HS-27A (cell line): ENCODE results near the gene RAB3B.
A peak's percentile ranks its signal among the peaks of the same experiment; 100 is the strongest.
"Not testable (repeated sequence)": the region's sequence is repeated elsewhere in the genome, so short reads cannot be mapped to it uniquely, and the experiment has no call there.

Source experiments
- DNase-seq: peaks from one replicate; pipeline ENCODE4 v3.0.0-alpha.2; 2012; ENCODE audit warnings: low read depth, missing footprints

Gene RAB3B, protein sequence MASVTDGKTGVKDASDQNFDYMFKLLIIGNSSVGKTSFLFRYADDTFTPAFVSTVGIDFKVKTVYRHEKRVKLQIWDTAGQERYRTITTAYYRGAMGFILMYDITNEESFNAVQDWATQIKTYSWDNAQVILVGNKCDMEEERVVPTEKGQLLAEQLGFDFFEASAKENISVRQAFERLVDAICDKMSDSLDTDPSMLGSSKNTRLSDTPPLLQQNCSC

DNA sequence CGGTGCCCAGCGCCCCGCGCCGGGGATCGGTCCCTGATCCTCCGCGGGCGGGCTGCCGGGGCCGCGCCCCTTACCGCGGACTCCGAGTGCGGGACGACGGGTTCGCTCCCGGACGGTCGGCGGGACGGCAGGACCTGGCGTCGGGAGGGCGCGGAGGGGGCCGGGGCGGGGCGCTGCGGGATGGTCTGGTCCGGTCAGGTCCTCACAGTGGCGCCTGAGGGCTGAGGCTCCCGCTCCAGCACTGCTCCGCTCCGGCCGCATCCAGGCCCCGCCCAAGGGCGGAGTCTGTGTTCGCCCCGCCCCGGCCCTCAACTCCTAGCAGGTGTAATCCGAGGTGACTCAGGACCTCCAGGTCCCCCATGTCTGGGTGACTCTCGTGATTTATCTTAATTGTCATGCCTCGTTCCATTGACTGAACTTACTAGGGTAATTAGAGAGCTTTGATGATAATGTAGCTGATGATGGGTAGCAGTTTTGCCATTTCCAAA, at the start of gene RAB3B:
RAB3B (minus strand) TSS at position 223 of the 488 bp plus-strand sequence. CDS start 13,583 bp downstream, outside the sequence.
- no peak for DNase-seq

DNA sequence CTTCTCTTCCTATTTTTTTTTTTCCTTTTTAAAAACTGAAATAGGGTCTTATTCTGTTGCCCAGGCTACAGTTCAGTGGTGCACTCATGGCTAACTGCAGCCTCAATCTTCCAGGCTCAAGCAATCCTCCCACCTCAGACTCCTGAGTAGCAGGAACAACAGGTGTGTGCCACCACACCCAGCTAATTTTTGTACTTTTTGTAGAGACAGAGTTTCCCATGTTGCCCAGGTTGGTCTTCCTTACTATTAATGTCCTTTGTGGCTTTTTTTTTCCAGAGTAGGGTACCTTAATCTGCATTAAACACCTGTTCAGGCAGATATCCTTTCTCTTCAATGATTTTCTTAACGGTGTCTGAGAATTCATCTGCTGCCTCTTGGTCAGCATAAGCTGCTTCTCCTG, 47.4 kb upstream of the RAB3B start:
- no peak for DNase-seq

DNA sequence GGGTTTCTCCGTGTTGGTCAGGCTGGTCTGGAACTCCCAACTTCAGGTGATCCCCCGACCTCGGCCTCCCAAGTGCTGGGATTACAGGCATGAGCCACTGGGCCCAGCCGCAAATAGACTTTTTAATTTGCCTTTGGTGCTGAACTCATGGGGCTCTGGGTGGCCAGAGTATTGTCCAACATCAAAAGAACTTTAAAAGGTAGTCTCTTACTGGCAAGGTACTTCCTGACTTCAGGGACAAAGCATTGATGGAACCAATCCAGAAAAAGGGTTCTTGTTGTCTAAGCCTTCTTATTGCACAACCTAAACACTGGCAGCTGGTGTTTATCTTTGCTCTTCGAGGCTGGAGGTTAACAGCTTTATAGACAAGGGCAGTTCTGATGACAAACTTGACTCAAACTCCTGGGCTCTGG, 46.9 kb upstream of the RAB3B start:
- DNase-seq = no peak

DNA sequence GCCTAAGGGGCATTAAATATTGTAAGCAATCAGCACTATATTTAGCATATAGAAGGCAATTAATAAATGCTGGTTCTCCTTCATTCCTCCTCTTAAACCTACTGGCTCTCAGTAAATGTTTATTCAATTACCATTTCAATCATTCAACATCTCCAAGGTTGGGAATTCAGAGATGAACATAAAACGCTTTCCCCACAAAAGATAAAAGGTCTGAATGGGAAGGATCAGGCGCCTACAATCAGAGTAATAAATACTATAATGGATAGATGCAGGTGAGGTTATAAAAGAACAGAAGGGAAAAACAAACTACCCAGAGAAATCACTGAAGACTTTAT, 43.5 kb upstream of the RAB3B start:
- no peak for DNase-seq

DNA sequence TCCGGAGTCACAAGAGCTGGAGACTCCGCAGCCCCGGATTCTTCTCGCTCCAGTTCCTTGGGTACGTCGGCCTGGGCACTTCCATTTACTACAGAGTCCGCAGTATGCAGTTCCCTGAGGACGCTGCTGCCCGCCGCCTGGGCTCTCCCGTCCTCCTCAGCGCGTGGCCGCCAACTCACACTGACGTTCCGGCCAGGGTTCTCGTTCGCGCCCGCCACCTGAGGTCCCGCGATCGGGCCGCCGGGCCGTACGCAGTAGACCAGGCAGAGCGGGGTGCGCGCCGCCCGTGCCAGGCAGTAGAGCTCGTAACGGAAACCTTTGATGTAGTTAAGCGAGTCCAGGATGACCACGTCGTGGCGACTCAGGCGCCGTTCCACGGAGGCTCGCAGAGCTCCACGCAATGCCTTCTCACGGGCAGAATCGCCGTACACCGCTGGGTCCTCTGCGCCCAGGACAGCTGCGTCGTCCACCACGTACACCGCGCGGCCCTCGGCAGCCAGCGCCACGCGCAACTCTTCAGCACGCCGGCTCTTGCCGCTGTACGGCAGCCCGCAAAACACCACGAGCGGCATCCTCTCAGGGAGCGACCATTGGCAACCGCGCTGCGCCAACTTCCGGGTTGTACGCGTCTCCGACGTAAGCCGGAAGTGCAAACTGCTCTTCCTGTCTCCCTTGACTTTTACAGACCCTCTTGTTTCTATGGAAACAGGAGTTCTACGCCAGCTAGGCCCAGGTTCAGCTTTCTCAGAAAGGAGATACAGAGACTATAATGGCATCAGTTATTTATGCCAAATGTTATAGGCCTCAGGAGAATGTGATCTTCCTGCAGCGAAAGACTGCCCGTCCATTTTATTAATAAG, 42.9 kb upstream of the RAB3B start, which contains the start of gene KTI12:
KTI12 (minus strand) TSS at position 621 of the 860 bp plus-strand sequence; CDS start at position 572, 49 bp downstream.
- DNase-seq = peak; percentile 76

DNA sequence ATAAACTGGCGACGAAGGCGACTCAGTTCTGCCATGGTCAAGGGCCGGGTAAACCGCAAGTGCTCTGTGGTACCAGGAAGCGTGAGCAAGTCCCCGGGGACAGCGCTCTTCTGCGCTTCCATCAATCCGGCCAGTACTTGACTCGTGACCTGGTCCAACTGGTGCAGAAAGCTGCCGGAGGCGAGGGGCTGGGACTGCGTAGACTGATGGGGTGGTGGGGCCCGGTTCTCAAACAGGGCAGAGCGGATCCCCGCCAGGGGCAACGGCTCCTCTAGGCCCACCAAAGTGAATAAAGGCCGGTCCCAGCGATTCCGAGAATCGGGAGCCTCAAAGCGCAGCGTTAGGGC, 42.3 kb upstream of the RAB3B start:
- no peak for DNase-seq

DNA sequence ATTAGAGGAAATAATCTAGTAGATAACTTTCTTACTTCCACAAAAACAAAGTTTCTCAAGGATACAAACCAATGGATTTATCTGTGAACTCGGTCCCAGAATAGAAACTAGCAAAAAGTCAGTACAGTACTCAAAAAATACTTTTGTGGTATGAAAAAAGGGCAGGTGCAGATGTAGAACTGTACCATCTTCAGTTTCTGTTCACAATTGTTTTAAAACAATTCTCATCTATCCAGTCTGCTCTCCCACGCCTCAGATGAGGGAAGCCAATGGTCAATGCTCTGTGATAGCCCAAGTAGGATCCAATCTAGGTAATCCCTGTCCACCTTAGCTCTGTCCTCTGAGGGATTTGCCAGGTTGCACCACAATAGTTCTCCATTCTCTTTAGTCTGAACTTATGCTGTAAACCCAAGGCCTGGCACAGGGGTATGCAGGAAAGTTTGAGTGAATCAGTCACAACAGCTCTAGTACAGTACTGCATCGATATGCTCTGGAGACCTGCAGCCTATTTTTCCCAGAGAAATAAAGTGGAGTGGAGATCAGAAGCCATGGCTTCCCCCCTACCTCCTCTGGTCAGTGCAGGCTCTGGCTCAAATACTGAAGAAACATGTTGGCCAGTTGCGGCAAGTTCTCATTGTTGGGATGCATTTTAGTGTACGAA, 41.8 kb upstream of the RAB3B start:
- DNase-seq = no peak

DNA sequence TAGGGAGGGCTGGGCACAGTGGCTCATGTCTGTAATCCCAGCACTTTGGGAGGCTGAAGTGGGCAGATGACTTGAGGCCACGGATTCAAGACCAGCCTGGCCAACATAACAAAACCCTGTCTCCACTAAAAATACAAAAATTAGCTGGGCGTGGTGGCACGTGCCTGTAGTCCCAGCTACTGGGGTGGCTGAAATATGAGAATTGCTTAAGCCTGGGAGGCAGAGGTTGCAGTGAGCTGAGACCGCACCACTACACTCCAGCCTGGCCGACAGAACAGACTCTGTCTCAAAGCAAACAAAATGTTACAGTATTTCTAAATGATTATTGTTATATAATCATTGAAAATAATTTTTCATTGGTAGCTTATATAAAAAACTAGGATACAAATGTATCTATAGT, 38.3 kb upstream of the RAB3B start:
- not testable (repeated sequence) for DNase-seq

DNA sequence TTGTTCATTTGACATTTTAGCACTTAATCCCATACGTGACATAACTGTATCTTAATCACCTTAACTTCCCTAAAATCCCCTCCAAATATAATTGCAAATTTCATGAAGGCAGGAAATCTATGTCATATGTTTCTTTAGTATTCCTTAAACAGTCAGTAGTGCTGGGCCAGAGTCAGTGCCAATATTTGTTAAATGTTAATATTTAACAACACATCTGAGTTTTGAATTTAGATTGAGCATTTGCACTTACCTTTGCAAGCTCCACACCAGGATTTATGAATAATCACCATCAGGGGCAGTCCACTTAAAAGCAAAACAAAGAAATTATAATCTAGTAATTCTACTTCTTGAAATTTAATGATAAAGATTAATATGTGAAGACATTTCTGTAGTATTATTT, 37.8 kb upstream of the RAB3B start:
- DNase-seq = no peak

DNA sequence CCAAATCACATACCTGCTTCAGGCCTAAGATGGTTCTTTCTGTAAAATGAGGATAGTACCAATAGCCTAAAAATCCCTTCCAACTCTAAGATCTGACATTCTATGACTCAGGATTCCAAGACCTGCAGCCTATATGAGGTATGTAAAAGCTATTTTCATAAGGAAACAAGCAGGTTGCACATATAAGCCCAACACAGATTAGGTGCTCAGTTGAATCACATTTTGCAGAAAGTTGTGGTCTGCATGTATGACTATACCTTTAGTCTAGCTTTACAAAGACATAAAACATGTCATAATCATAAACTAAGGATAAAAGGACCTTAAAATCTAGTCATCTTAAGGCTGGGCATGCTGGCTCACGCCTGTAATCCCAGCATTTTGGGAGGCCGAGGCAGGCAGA, 35.8 kb upstream of the RAB3B start:
- DNase-seq = no peak

DNA sequence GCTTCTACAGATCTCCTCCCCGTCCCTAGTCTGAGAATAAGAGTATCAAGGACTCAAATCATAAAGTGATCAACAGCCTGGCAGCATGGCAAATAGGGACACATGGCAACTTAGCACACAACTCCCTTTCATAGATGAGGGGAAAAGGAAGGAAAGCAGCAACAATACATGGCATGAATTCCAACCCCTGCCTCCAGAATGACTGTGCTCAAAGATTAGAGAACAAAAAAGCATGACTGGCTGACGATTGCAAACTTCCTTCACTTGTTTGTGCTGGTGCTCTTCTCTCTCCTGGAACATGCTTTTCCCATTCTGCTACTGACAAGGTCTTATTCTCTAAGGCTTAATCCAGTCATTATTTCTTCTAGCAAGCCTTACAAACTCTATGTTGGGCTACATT, 31.6 kb upstream of the RAB3B start:
- no peak for DNase-seq

DNA sequence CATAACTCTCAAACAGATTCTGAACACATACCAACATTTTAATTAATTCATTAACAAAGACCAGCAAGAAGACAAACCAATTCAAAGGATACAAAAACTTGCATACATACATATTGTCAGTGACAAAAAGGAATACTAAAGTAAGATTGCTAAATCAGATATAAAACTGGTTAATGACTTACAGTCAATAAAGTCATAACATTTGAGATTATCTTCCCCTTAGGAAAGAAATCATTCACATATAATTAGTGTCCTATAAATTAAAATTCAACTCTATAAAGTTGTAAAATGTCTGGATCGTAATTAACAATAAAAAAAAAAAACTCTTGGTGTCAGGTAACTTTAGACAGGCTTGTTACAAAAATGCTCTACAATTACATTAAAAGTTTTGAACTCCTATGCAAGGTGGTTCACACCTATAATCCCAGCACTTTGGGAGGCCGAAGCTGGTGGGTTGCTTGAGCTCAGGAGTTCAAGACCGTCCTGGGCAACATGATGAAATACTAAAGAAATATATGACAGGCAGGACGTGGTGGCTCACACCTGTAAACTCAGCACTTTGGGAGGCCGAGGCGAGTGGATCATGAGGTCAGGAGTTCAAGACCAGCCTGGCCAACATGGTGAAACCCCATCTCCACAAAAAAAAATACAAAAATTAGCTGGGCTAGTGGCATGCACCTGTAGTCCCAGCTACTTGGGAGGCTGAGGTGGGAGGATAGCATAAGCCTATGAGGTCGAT, 17.7 kb upstream of the RAB3B start:
- no peak for DNase-seq

DNA sequence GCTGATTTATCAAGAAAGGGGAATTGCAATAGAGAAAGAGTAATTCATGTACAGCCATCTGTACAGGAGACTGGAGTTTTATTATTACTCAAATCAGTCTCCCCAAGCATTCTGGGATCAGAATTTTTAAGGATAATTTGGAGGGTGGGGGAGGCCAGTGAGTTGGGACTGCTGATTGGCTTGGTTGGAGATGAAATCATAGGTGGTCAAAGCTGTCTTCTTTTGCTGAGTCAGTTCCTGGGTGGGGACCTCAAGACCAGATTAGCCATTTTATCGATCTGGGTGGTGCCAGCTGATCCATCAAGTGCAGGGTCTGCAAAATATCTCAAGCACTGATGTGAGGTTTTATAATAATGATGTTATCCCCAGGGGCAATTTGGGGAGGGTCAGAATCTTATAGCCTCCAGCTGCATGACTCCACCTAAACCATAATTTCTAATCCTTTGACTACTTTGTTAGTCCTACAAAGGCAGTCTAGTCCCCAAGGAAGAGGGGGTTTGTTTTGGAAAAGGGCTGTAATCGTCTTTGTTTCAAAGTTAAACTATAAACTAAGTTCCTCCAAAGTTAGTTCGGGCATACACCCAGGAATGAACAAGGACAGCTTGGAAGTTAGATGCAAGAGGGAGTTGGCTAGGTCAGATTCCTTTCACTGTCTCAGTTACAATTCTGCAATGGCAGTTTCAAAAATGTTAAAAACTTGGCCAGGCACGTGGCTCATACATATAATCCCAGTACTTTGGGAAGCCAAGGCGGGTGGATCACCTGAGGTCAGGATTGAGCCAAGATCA, 16.9 kb upstream of the RAB3B start:
- no peak for DNase-seq

DNA sequence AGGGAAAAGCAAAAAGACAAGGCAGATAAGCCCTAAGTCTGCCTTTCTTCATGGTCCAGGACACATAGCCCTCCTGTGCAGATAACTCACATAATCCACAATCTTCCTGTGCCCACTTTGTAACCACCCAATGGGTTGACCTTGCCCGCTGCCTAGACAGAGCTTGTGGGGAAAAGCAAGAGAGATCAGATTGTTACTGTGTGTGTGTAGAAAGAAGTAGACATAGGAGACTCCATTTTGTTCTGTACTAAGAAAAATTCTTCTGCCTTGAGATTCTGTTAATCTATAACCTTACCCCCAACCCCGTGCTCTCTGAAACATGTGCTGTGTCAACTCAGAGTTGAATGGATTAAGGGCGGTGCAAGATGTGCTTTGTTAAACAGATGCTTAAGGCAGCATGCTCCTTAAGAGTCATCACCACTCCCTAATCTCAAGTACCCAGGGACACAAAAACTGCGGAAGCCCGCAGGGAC, 15.6 kb upstream of the RAB3B start:
- not testable (repeated sequence) for DNase-seq

DNA sequence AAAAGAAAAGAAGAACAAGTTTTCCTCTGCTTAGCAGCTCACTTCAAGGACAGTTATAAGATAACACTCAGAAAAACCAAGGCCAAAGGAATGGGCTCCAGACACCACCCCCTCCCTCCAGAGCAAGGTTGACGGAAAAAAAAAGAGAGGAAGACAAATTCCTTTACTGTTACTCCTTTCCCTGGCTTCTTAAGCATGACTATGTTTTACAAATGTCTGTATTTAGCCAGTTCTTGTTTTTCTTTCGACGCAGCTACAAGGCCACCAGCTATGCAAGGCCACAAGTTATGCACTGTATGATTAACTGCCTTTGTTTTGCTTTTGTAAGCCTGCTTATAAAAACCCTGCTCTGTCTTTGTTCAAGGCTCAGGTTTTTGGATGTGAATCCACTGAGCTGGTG, 15.0 kb upstream of the RAB3B start:
- DNase-seq = peak; percentile 59

DNA sequence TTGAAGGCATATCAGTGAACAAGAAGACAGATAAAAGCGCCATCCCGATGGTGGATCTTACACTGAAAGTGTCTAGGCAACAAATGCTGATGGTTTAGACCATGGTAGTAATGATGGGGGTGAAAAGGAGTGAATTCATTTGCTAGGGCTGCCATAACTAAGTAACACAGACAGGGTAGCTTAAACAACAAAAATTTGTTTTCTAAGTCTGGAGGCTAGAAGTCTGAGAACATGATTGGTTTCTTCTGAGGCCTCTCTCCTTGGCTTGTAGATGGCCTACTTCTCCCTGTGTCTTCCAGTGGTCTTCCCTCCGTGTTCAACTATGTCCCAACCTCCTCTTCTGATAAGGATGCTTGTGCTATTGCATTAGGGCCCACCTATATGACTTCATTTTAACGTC, 13.4 kb upstream of the RAB3B start:
- no peak for DNase-seq

DNA sequence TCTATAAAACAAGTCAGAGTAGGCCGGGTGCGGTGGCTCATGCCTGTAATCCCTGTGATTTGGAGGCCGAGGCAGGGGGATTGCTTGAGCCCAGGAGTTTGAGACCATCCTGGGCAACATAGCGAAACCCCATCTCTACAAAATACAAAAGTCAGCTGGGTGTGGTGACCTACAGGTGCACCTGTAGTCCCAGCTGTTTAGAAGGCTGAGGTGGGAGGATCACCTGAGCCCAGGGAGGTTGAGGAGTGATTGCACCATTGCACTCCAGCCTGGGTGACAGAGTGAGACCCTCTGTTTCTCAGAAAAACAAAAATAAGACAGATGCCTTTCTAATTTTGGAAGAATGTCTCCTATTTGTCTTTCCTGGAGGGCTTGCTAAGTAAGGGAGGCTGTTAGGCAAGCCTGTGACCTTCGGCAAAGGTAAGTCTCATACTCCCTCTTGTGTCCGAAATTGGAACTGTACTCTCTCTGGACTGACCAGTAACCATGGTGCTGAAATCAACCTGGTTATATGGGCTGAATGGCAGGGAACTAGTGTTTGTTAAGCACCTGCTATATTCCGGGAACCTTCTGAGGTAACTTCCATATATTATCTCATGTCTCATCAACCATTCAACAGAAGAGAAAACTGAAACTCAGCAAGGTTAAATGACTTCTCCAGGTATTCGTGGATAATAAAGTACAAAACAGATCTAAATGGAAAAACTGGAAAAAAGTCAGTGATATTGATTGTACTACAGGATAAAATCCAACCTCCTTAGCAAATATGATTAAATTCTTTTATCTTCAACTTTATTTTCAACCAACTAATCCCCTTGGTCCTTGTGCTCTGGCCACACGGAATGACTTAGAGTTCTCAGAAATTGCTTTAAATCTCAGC, 11.8 kb upstream of the RAB3B start:
- peak; percentile 87 for DNase-seq

DNA sequence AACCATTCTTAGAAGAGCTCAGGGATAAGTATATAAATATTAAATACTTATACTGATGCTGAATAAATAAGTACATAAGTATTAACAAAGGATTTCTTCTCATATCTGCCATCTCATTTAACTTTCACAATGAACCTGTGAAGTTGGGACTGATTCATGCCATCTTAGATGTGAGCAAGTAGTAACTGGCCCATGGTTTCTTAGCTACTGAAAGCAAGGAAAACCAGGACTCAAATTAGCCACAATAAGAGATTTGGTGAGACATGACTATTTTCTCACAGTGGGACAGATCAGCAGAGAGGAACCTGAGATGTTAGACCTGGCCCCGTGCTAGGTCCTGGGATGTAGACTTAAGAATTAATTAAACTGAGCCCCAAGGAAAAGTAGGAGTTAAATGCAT, 8.2 kb upstream of the RAB3B start:
- DNase-seq = no peak

DNA sequence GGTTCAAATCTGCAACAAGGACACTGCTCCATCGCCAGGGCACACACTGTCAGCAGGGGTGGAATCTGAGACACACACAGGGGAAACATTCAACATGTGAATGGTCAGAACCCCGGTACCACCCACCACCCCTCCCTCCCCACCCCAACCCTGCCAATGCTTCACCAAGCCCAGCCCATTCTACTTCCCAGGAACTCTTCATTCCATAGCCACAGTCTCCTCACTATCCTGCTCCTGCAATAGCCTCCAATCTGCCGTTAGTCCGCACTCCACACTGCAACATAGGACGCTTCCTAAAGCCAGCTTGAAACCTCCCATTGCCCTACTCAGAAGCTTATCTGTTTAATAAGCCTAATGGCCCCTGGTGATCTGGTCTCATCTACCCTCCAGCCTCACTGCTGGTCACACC, 7.5 kb upstream of the RAB3B start:
- no peak for DNase-seq
